ENCODE data around the gene TSPAN13.
A peak's percentile ranks its signal among the peaks of the same experiment; 100 is the strongest.

The TSPAN13 gene

GRCh38 chr7:16753102-16753931 is at the start of gene TSPAN13:
TSS of gene TSPAN13 (plus strand) at chr7:16753755. CDS start at chr7:16753968, 213 bp downstream.
- DNase-seq, result peak; percentile 85 to 96

- no peak for DNase-seq
These were observed 45.0 kb upstream of the TSPAN13 start for GRCh38 chr7:16708511-16708910.

GRCh38 chr7:16708980-16709379 is 44.6 kb upstream of the TSPAN13 start:
- no peak for DNase-seq

GRCh38 chr7:16710651-16711050 is 42.9 kb upstream of the TSPAN13 start:
- no peak for DNase-seq

- no peak for DNase-seq
These were observed 41.8 kb upstream of the TSPAN13 start for GRCh38 chr7:16711730-16712129.

- DNase-seq, result no peak
These were observed 40.6 kb upstream of the TSPAN13 start for GRCh38 chr7:16712916-16713315.

GRCh38 chr7:16715928-16716327 is 37.6 kb upstream of the TSPAN13 start:
- no peak for DNase-seq

GRCh38 chr7:16718111-16718656 is 35.4 kb upstream of the TSPAN13 start:
- no peak for DNase-seq

GRCh38 chr7:16719699-16720098 is 33.9 kb upstream of the TSPAN13 start:
- no peak for DNase-seq

- no peak for DNase-seq
These were observed 32.0 kb upstream of the TSPAN13 start for GRCh38 chr7:16721541-16721940.

GRCh38 chr7:16724344-16724743 is 29.2 kb upstream of the TSPAN13 start:
- DNase-seq, result no peak

GRCh38 chr7:16726189-16726588 is 27.4 kb upstream of the TSPAN13 start:
- DNase-seq, result no peak

GRCh38 chr7:16727736-16728135 is 25.8 kb upstream of the TSPAN13 start:
- no peak for DNase-seq

- no peak for DNase-seq
These were observed 24.7 kb upstream of the TSPAN13 start for GRCh38 chr7:16728811-16729210.

GRCh38 chr7:16729541-16729940 is 24.0 kb upstream of the TSPAN13 start:
- no peak for DNase-seq

GRCh38 chr7:16730937-16731336 is 22.6 kb upstream of the TSPAN13 start:
- DNase-seq, result no peak

- DNase-seq, result no peak
These were observed 20.7 kb upstream of the TSPAN13 start for GRCh38 chr7:16732828-16733227.

- DNase-seq, result no peak
These were observed 19.3 kb upstream of the TSPAN13 start for GRCh38 chr7:16734148-16734726.

GRCh38 chr7:16735020-16735419 is 18.5 kb upstream of the TSPAN13 start:
- no peak for DNase-seq

- DNase-seq, result no peak
These were observed 15.4 kb upstream of the TSPAN13 start for GRCh38 chr7:16738011-16738688.

GRCh38 chr7:16739863-16740622 is 13.5 kb upstream of the TSPAN13 start:
- DNase-seq, result no peak

- no peak for DNase-seq
These were observed 13.0 kb upstream of the TSPAN13 start for GRCh38 chr7:16740623-16740953.

- no peak for DNase-seq
These were observed 12.6 kb upstream of the TSPAN13 start for GRCh38 chr7:16740996-16741395.
